IPS DF 6.9 (cell line): Measurements from ENCODE around the gene VPS35L.
"Not testable (repeated sequence)": the region's sequence is repeated elsewhere in the genome, so short reads cannot be mapped to it uniquely, and the experiment has no call there.

Source experiments
- DNase-seq: peaks from one replicate; pipeline ENCODE4 v3.0.0-alpha.2; 2013; ENCODE audit warnings: low read depth, low spot score
- H3K27ac ChIP-seq: one replicate; pipeline ENCODE4 v1.5.1; 2013; ENCODE audit warnings: low read length, control low read depth
- H3K27me3 ChIP-seq: 2 replicates; pipeline ENCODE4 v1.6.1; 2013; ENCODE audit warnings: mild to moderate bottlenecking, low read length; ENCODE audit not compliant: control insufficient read depth, insufficient read depth
- H3K36me3 ChIP-seq: 2 replicates; pipeline ENCODE4 v1.6.1; 2013; ENCODE audit warnings: low read length; ENCODE audit not compliant: control insufficient read depth, insufficient read depth
- H3K4me1 ChIP-seq: 2 replicates; pipeline ENCODE4 v1.6.1; 2013; ENCODE audit warnings: low read length; ENCODE audit not compliant: control insufficient read depth, insufficient read depth
- H3K4me3 ChIP-seq: 2 replicates; pipeline ENCODE4 v1.5.1; 2013; ENCODE audit warnings: mild to moderate bottlenecking, low read length
- H3K9me3 ChIP-seq: 2 replicates; pipeline ENCODE4 v1.6.1; 2013; ENCODE audit warnings: low read length, inconsistent platforms; ENCODE audit not compliant: control insufficient read depth, insufficient read depth
- WGBS: extraction: QIAGEN DNeasy Blood & Tissue Kit; methylation state at CpG from one replicate; pipeline ENCODE4 v1.1.7; 2013; ENCODE audit warnings: mixed read lengths, missing lambda C conversion rate; ENCODE audit not compliant: insufficient read length, insufficient coverage; 5-methylcytosine and 5-hydroxymethylcytosine counted together

VPS35L gene

DNA sequence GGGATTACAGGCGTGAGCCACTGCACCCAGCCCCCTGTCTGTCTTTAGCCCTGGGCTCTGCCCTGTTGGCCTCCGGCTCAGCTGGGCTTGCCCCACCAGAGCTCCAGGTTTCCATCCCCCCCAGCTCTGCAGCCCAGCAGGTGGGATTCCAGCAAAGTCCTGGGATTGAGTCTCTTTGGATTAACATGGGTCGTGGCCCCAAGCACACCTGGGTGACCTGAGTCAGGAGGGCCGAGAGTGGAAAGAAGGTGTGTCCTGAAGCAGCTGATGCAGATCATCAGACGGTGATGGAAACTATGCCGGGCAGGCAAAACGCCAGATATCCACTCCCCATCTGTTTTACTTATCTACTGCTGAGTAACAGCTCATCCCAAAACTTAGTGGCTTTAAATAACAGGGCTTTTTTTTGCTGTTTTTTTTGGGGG is 90.1 kb downstream of the VPS35L start:
- DNase-seq: no peak
- Histone ChIP-seq H3K27me3 (no peaks in the 10 kb centered on the region), H3K27ac (no peak overlapping the region), H3K36me3 (no peaks in the 10 kb centered on the region; the same call in 1 of the 2 replicates), H3K9me3 (no peaks in the 10 kb centered on the region), H3K4me3 (no peak overlapping the region), H3K4me1 (no peaks in the 10 kb centered on the region; the same call in 1 of the 2 replicates)
- no CpG with 5 or more reads among the region's 7 CpGs for WGBS

DNA sequence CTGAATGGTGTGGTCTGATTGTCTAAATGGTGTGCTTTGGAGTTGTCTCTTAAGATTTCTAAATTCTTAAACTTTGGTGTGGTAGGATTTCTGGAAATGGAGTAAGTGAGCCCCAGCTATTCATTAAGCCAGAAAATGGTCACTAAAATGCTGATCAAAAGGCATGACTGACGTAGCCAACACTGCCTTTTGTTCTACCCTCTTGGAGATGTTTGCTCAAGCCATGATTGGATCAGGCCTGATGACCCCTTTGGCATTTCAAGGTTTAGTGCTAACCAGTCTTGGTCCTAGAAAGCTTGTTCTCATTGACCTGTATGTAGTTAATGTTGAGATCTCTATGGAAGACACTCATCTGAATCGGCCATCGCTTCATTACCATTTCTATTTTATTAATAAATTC is 94.5 kb downstream of the VPS35L start:
- no peak for DNase-seq
- no peaks in the 10 kb centered on the region; the same call in 1 of the 2 replicates for H3K4me1 ChIP-seq
- no peak overlapping the region for H3K4me3 ChIP-seq
- H3K9me3 ChIP-seq: no peaks in the 10 kb centered on the region
- H3K27ac ChIP-seq: no peak overlapping the region
- H3K27me3 ChIP-seq: no peaks in the 10 kb centered on the region
- H3K36me3 ChIP-seq: peaks cover 14% of the 10 kb centered on the region; the same call in 1 of the 2 replicates
- WGBS: no CpG with 5 or more reads among the region's 3 CpGs

GRCh38 chr16:19654147-19654546 is 98.6 kb downstream of the VPS35L start:
- H3K36me3 ChIP-seq: peaks cover 14% of the 10 kb centered on the region; the same call in 1 of the 2 replicates
- no peaks in the 10 kb centered on the region for H3K9me3 ChIP-seq
- no peak overlapping the region for H3K4me3 ChIP-seq
- no peak overlapping the region for H3K27ac ChIP-seq
- H3K4me1 ChIP-seq: no peaks in the 10 kb centered on the region
- H3K27me3 ChIP-seq: no peaks in the 10 kb centered on the region
- no CpG with 5 or more reads among the region's 9 CpGs for WGBS
- DNase-seq: no peak

DNA sequence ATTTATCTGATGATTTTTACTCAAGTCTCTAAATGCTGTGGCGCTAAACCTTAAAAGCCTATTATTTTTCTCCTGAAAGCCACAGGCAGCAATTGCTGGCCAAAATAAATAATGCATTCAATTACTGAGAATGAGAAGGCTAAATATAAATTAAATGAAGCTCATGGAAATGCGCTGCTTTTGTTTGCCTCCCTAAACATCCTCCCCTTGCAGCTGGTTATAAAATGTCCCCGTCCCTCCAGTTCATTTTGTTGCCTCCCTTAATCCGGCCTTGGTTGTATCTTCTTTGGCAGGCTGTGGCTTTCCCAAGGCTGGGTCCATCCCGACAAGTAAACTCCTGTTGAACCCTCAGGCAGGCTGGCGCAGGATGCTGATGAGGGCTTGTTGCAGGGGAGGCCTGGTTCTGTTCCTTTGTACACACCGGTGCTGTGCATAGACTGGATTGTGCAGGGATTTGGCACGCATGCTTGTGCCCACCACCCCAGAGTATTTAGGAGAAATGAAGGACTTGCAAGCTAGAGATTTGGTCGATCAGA is 99.8 kb downstream of the VPS35L start:
- Histone ChIP-seq H3K9me3 (no peaks in the 10 kb centered on the region), H3K27ac (no peak overlapping the region), H3K27me3 (no peaks in the 10 kb centered on the region), H3K4me1 (no peaks in the 10 kb centered on the region), H3K36me3 (peaks cover 14% of the 10 kb centered on the region; the same call in 1 of the 2 replicates), H3K4me3 (no peak overlapping the region)
- no CpG with 5 or more reads among the region's 9 CpGs for WGBS
- no peak for DNase-seq

DNA sequence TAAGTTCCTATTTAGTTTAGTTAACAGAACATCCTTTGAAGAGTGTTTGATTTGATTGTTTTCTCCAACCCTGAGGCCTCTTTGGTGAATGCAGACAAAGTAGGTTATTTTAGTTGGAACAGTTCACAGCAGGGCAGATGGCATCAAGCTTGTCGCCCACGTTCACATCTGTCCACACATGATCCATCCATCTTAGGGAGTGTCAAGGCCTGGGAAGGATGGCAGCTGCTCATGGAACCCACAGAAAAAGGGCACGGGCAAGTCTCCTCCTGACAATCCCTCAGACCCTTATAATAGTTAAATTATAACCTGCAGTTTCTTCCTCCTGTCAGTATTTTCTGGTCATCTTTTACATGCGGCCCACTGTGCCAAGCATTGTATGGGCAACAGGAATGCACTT is 102.3 kb downstream of the VPS35L start:
- no peaks in the 10 kb centered on the region for H3K27me3 ChIP-seq
- no peak overlapping the region for H3K4me3 ChIP-seq
- no CpG with 5 or more reads among the region's 4 CpGs for WGBS
- H3K4me1 ChIP-seq: no peaks in the 10 kb centered on the region
- no peaks in the 10 kb centered on the region; the same call in 1 of the 2 replicates for H3K9me3 ChIP-seq
- no peak for DNase-seq
- H3K27ac ChIP-seq: no peak overlapping the region
- peaks cover 9% of the 10 kb centered on the region; the same call in 1 of the 2 replicates for H3K36me3 ChIP-seq

DNA sequence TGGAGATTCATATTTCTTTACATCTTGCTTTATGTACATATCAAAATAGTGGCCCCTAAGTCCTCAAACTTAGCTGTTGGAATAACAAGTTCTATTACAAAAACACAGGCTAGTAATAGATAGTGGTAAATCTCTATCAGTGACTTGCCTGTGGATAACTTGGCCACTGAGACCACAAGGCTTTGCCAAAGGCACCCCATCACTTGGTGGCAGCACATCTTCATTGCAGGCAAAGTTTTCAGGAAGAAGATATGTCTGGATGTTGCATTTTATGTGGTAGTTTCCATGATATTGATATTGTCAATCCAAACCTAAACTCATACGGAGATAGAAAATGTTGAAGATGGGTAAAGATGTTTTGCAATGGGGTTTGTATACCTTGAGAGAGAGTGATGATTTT is 104.1 kb downstream of the VPS35L start:
- Histone ChIP-seq H3K27me3 (no peaks in the 10 kb centered on the region), H3K36me3 (no peaks in the 10 kb centered on the region), H3K4me1 (no peaks in the 10 kb centered on the region), H3K4me3 (no peak overlapping the region), H3K27ac (no peak overlapping the region), H3K9me3 (no peaks in the 10 kb centered on the region; the same call in 1 of the 2 replicates)
- no peak for DNase-seq
- no CpG with 5 or more reads among the region's 1 CpG for WGBS

GRCh38 chr16:19660432-19660831 is 104.9 kb downstream of the VPS35L start:
- WGBS: no CpG with 5 or more reads among the region's 1 CpG
- no peaks in the 10 kb centered on the region; the same call in 1 of the 2 replicates for H3K9me3 ChIP-seq
- H3K27me3 ChIP-seq: no peaks in the 10 kb centered on the region

GRCh38 chr16:19662351-19662750 is 106.8 kb downstream of the VPS35L start:
- no CpG with 5 or more reads among the region's 7 CpGs for WGBS
- DNase-seq: no peak
- no peak overlapping the region for H3K4me3 ChIP-seq
- no peaks in the 10 kb centered on the region for H3K36me3 ChIP-seq
- no peaks in the 10 kb centered on the region for H3K27me3 ChIP-seq
- no peaks in the 10 kb centered on the region; the same call in 1 of the 2 replicates for H3K9me3 ChIP-seq
- no peak overlapping the region for H3K27ac ChIP-seq
- no peaks in the 10 kb centered on the region for H3K4me1 ChIP-seq

More at GRCh38 chr16:19660432-19660831, 104.9 kb downstream of the VPS35L start:
- no peaks in the 10 kb centered on the region for H3K4me1 ChIP-seq
- H3K36me3 ChIP-seq: no peaks in the 10 kb centered on the region
- DNase-seq: no peak
- H3K27ac ChIP-seq: no peak overlapping the region
- no peak overlapping the region for H3K4me3 ChIP-seq

DNA sequence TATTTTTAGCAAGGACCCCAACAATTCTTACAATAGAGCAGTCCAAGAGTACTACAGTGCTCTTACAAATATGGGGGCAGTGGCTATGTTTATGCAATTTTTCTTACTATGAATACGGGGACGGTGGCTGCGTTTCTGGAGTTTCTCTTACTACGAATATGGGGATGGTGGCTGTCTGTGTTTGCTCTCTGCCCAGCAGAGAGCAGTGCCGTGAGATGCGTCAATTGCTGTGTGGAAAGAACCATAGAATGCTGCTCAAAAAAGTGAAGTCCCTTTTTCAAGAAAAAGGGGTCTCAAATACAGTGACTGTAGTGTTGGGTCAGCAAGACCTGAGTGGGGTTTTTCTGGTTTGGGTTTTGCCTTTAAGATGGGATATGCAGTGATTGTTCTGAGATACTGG is 108.7 kb downstream of the VPS35L start:
- no CpG with 5 or more reads among the region's 6 CpGs for WGBS
- H3K4me1 ChIP-seq: no peaks in the 10 kb centered on the region
- H3K9me3 ChIP-seq: no peaks in the 10 kb centered on the region; the same call in 1 of the 2 replicates
- H3K27ac ChIP-seq: no peak overlapping the region
- H3K27me3 ChIP-seq: no peaks in the 10 kb centered on the region
- no peak overlapping the region for H3K4me3 ChIP-seq
- H3K36me3 ChIP-seq: no peaks in the 10 kb centered on the region
- DNase-seq: no peak

GRCh38 chr16:19665313-19665712 is 109.8 kb downstream of the VPS35L start:
- H3K9me3 ChIP-seq, H3K4me1 ChIP-seq, DNase-seq, H3K27ac ChIP-seq, H3K27me3 ChIP-seq, H3K36me3 ChIP-seq, H3K4me3 ChIP-seq: not testable (repeated sequence)
- no CpG with 5 or more reads among the region's 3 CpGs for WGBS

GRCh38 chr16:19666477-19666876 is 111.0 kb downstream of the VPS35L start:
- Histone ChIP-seq H3K36me3 (no peaks in the 10 kb centered on the region), H3K4me1 (no peaks in the 10 kb centered on the region), H3K4me3 (no peak overlapping the region), H3K9me3 (no peaks in the 10 kb centered on the region; the same call in 1 of the 2 replicates), H3K27ac (no peak overlapping the region), H3K27me3 (no peaks in the 10 kb centered on the region)
- no peak for DNase-seq
- no CpG with 5 or more reads among the region's 3 CpGs for WGBS
